ENCODE results near the gene ABCB8.
"Not testable (repeated sequence)": the region's sequence is repeated elsewhere in the genome, so short reads cannot be mapped to it uniquely, and the experiment has no call there.

DNA sequence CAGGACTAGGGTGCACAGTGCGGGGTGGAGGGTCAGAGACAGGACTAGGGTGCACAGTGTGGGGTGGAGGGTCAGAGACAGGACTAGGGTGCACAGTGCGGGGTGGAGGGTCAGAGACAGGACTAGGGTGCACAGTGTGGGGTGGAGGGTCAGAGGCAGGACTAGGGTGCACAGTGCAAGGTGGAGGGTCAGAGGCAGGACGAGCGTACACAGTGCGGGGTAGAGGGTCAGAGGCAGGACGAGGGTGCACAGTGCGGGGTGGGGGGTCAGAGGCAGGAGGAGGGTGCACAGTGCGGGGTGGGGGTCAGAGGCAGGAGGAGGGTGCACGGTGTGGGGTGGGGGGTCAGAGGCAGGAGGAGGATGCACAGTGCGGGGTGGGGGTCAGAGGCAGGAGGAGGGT is 15.2 kb downstream of the ABCB8 start:
- TF ChIP-seq, protein P1, sequence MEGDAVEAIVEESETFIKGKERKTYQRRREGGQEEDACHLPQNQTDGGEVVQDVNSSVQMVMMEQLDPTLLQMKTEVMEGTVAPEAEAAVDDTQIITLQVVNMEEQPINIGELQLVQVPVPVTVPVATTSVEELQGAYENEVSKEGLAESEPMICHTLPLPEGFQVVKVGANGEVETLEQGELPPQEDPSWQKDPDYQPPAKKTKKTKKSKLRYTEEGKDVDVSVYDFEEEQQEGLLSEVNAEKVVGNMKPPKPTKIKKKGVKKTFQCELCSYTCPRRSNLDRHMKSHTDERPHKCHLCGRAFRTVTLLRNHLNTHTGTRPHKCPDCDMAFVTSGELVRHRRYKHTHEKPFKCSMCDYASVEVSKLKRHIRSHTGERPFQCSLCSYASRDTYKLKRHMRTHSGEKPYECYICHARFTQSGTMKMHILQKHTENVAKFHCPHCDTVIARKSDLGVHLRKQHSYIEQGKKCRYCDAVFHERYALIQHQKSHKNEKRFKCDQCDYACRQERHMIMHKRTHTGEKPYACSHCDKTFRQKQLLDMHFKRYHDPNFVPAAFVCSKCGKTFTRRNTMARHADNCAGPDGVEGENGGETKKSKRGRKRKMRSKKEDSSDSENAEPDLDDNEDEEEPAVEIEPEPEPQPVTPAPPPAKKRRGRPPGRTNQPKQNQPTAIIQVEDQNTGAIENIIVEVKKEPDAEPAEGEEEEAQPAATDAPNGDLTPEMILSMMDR (conservative IDR thresholded peaks at IDR 0.05): not testable (repeated sequence)
- TF ChIP-seq ZFX (IDR thresholded peaks at IDR 0.05): not testable (repeated sequence)

All from C4-2B (cell line).